ENCODE data around the gene CSTF3.

DNA sequence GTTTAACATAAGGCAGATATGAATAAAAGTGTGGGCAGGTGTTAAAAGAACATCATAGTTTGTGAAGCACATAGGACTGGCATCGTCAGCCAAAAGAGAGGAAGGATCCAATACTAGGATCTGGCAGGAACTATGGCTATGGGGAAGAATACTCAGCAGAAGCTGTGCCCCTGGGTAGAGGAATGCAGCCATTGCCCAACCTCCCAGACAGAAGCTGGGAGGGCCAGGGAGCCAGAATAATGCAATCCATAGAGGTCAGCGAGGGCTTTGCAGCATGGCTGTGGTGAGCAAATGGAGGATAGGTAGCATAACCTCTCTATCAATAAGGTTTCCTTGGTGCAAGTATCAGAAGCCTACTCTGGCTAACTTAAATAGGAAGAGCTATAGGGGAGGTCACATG is 11.7 kb upstream of the CSTF3 start:
- TF ChIP-seq, protein P1, sequence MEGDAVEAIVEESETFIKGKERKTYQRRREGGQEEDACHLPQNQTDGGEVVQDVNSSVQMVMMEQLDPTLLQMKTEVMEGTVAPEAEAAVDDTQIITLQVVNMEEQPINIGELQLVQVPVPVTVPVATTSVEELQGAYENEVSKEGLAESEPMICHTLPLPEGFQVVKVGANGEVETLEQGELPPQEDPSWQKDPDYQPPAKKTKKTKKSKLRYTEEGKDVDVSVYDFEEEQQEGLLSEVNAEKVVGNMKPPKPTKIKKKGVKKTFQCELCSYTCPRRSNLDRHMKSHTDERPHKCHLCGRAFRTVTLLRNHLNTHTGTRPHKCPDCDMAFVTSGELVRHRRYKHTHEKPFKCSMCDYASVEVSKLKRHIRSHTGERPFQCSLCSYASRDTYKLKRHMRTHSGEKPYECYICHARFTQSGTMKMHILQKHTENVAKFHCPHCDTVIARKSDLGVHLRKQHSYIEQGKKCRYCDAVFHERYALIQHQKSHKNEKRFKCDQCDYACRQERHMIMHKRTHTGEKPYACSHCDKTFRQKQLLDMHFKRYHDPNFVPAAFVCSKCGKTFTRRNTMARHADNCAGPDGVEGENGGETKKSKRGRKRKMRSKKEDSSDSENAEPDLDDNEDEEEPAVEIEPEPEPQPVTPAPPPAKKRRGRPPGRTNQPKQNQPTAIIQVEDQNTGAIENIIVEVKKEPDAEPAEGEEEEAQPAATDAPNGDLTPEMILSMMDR (IDR thresholded peaks at IDR 0.05), result no peak
- no peak for TF ChIP-seq POLR2A (IDR thresholded peaks at IDR 0.05)
- no peak for TF ChIP-seq EP300 (IDR thresholded peaks at IDR 0.05)
- no peak for TF ChIP-seq POLR2AphosphoS5 (IDR thresholded peaks at IDR 0.05)

All from upper lobe of left lung (tissue), 4 donors.